Measurements from ENCODE around the gene AQP10.
A peak's percentile ranks its signal among the peaks of the same experiment; 100 is the strongest.

The AQP10 gene

DNA sequence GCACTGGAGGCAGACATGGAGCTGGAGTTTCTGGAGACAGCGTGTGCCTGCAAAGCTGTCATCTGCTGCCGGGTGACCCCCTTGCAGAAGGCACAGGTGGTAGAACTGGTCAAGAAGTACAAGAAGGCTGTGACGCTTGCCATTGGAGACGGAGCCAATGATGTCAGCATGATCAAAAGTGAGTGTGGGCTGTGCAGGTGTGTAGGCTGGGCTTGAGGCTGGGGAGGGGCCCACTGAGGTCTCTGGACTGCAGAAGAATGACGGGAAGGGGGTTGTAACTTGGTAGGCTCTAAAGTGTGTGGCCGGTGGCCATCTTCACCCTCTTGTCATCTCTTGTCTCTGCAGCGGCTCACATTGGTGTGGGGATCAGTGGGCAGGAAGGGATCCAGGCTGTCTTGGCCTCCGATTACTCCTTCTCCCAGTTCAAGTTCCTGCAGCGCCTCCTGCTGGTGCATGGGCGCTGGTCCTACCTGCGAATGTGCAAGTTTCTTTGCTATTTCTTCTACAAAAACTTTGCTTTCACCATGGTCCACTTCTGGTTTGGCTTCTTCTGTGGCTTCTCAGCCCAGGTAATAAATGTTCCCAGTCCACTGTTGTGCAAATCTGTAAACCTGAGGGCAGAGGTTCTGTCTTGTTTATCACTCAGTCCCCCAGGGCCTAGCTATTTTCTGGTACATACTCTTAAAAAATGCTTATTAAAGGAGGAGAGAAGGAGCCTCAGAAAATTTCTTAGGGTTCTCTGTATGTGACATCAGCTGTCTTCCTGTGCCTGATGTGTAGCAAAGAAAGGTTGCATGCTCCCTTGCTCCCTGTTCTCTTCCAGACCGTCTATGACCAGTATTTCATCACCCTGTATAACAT, 24.3 kb downstream of the AQP10 start:
- no peak overlapping the region for H3K4me3 ChIP-seq (replicated peaks; ENCODE audit: low read depth, low read length)
- TF ChIP-seq, protein P1, sequence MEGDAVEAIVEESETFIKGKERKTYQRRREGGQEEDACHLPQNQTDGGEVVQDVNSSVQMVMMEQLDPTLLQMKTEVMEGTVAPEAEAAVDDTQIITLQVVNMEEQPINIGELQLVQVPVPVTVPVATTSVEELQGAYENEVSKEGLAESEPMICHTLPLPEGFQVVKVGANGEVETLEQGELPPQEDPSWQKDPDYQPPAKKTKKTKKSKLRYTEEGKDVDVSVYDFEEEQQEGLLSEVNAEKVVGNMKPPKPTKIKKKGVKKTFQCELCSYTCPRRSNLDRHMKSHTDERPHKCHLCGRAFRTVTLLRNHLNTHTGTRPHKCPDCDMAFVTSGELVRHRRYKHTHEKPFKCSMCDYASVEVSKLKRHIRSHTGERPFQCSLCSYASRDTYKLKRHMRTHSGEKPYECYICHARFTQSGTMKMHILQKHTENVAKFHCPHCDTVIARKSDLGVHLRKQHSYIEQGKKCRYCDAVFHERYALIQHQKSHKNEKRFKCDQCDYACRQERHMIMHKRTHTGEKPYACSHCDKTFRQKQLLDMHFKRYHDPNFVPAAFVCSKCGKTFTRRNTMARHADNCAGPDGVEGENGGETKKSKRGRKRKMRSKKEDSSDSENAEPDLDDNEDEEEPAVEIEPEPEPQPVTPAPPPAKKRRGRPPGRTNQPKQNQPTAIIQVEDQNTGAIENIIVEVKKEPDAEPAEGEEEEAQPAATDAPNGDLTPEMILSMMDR (IDR thresholded peaks at IDR 0.05; ENCODE audit: insufficient read depth, low read length, poor library complexity, severe bottlenecking), result peak; percentile 85
- H3K27me3 ChIP-seq (replicated peaks; ENCODE audit: control insufficient read depth, insufficient read depth, low read length), result no peaks in the 10 kb centered on the region
- peaks cover 47% of the 10 kb centered on the region for H3K36me3 ChIP-seq (ENCODE audit: control insufficient read depth, insufficient read depth, low read length)
- DNase-seq (ENCODE audit: extremely low read depth, insufficient read length), result no peak

DNA sequence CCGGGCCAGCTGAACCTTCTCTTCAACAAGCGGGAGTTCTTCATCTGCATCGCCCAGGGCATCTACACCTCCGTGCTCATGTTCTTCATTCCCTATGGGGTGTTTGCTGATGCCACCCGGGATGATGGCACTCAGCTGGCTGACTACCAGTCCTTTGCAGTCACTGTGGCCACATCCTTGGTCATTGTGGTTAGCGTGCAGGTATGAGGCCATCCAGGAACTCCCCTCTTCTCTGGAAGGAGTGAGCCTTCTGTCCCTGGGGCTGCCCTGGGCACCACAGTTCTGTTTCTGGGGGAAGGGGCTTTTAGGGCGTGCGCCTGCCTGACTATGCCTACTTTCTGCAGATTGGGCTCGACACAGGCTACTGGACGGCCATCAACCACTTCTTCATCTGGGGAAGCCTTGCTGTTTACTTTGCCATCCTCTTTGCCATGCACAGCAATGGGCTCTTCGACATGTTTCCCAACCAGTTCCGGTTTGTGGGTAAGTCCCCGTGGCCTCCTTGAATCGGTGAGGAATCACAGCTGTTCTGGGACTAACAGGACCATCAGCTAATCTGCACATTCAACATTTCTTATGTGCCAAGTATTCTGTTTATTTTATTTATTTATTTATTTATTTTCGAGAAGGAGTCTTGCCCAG, 25.5 kb downstream of the AQP10 start:
- peaks cover 43% of the 10 kb centered on the region for H3K36me3 ChIP-seq (ENCODE audit: control insufficient read depth, insufficient read depth, low read length)
- TF ChIP-seq, protein P1 (IDR thresholded peaks at IDR 0.05; ENCODE audit: insufficient read depth, low read length, poor library complexity, severe bottlenecking), result no peak
- no peaks in the 10 kb centered on the region for H3K27me3 ChIP-seq (replicated peaks; ENCODE audit: control insufficient read depth, insufficient read depth, low read length)
- no peak for DNase-seq (ENCODE audit: extremely low read depth, insufficient read length)
- no peak overlapping the region for H3K4me3 ChIP-seq (replicated peaks; ENCODE audit: low read depth, low read length)

DNA sequence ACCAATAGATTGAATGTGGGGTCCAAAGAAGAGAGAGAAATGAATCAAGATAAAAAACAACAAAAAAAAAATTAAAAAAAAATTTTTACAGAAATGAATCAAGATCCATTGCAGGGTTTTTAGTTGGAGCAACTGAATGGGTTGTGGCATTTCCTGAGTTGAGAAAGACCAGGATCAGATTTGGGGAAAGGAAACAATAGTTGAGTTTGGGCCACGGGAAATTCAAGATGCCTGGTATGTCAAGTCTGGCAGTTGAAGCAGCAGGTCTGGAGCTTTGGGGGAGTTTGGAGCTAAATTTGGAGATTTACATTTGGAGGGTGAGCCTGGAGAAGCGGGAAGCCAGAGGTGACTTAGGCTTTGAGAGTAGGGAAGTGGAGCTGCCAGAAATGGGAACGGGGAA, 27.1 kb downstream of the AQP10 start:
- H3K4me3 ChIP-seq (replicated peaks; ENCODE audit: low read depth, low read length), result no peak overlapping the region
- peaks cover 33% of the 10 kb centered on the region for H3K36me3 ChIP-seq (ENCODE audit: control insufficient read depth, insufficient read depth, low read length)
- TF ChIP-seq, protein P1 (IDR thresholded peaks at IDR 0.05; ENCODE audit: insufficient read depth, low read length, poor library complexity, severe bottlenecking), result no peak
- DNase-seq (ENCODE audit: extremely low read depth, insufficient read length), result no peak
- no peaks in the 10 kb centered on the region for H3K27me3 ChIP-seq (replicated peaks; ENCODE audit: control insufficient read depth, insufficient read depth, low read length)

DNA sequence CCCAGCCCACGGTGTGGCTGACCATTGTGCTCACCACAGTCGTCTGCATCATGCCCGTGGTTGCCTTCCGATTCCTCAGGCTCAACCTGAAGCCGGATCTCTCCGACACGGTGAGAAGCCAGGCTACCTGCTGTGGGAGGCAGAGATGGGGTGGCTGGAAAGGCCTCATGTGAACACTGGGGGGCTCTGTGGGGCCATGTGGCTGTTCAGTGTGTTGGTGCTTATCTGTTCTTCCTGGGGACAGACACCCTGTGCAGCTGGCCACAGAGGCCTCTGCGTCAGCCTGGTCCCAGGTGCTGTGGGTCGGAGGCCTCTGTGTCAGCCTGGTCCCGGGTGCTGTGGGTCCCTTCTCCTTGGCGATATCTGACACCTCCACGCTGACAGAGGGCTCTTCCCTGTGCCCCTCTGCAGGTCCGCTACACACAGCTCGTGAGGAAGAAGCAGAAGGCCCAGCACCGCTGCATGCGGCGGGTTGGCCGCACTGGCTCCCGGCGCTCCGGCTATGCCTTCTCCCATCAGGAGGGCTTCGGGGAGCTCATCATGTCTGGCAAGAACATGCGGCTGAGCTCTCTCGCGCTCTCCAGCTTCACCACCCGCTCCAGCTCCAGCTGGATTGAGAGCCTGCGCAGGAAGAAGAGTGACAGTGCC, 27.7 kb downstream of the AQP10 start:
- Histone ChIP-seq H3K36me3 (ENCODE audit: control insufficient read depth, insufficient read depth, low read length) (peaks cover 33% of the 10 kb centered on the region), H3K4me3 (replicated peaks; ENCODE audit: low read depth, low read length) (no peak overlapping the region), H3K27me3 (replicated peaks; ENCODE audit: control insufficient read depth, insufficient read depth, low read length) (no peaks in the 10 kb centered on the region)
- TF ChIP-seq, protein P1 (IDR thresholded peaks at IDR 0.05; ENCODE audit: insufficient read depth, low read length, poor library complexity, severe bottlenecking), result peak; percentile 27
- DNase-seq (ENCODE audit: extremely low read depth, insufficient read length), result no peak

DNA sequence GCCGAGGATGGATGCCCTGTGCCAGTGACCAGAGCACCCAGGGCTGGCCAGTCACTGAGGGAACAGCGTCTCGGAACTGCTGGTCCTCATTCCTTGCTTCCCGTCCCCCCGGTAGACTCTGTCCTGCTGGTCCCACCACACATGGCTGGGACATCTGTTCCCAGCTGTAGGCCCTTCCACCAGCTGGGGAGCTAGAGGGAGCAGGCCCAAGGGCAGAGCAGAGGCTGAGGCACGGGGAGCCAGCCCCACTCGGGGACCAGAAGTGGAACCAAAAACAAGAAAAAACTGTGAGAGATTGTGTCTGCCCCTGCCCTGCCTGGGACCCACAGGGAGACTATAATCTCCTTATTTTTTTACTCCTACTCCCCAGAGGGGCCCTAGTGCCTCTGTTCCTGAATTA, 28.2 kb downstream of the AQP10 start:
- peaks cover 30% of the 10 kb centered on the region for H3K36me3 ChIP-seq (ENCODE audit: control insufficient read depth, insufficient read depth, low read length)
- TF ChIP-seq, protein P1 (IDR thresholded peaks at IDR 0.05; ENCODE audit: insufficient read depth, low read length, poor library complexity, severe bottlenecking), result no peak
- DNase-seq (ENCODE audit: extremely low read depth, insufficient read length), result no peak
- no peaks in the 10 kb centered on the region for H3K27me3 ChIP-seq (replicated peaks; ENCODE audit: control insufficient read depth, insufficient read depth, low read length)
- H3K4me3 ChIP-seq (replicated peaks; ENCODE audit: low read depth, low read length), result no peak overlapping the region
